C1 segment of cervical spinal cord (tissue), 14 donors: ENCODE results near the gene B9D1.
"Not testable (repeated sequence)": the region's sequence is repeated elsewhere in the genome, so short reads cannot be mapped to it uniquely, and the experiment has no call there.

ENCODE experiments used
- DNase-seq, 14 donors: peaks; one replicate each; lab custom pipeline; 2025; lab: John Stamatoyannopoulos, UW

Gene B9D1

DNA sequence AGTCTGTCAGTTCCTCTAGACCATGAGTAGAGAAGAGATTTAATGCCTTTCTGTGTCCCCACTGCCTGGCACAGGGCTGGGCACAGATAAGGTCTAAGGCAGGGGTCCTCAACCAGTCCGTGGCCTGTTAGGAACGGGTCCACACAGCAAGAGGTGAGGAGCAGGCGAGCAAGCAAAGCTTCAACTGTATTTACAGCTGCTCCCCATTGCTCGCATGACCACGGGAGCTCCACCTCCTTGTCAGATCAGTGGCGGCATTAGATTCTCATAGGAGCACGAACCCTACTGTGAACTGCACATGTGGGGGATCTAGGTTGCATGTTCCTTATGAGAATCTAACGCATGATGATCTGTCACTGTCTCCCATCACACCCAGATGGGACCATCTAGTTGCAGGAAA lies 1.8 kb downstream of the B9D1 start:
- no peak for DNase-seq

GRCh38 chr17:19359856-19360255 lies 2.7 kb downstream of the B9D1 start:
- no peak for DNase-seq

GRCh38 chr17:19359151-19359550 lies 3.4 kb downstream of the B9D1 start:
- no peak for DNase-seq

- DNase-seq: no peak
Observed at GRCh38 chr17:19357761-19358160, 4.8 kb downstream of the B9D1 start.

DNA sequence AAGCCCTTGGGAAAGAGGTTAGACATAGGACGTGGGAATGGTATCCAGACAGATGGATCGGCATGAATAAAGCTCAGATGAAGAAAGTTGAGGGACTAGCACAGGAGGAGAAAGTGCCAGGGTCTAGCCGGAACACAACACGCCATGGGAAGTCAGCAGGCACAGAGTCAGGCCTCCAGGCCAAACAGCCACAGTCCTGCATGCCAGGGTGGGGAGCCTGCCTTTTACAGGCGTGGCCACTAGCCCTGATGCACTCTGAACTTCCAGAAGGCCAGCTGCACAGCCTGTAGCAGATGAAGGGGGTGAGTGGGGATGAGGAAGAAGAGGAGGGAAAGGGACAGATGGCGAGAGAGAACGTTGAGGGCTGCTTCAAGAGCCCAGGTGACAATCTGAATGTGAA lies 5.2 kb downstream of the B9D1 start:
- no peak for DNase-seq

DNA sequence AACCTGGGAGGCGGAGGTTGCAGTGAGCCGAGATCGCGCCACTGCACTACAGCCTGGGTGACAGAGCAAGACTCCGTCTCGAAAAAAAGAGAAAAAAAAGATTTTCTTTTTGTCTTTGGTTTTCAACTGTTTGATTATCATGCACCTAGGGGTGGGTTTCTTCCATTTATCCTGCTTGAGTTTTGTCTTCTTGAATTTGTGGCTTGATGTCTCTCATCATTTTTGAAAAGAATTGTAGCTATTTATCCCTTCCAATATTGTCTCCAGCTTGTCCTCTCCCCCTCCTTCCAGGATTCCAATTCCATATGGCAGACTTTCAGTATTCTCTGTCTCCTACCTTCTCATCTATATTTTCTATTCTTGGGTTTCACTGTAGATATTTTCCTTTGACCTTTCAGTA lies 7.8 kb downstream of the B9D1 start:
- DNase-seq: no peak

- DNase-seq: not testable (repeated sequence)
Observed at GRCh38 chr17:19353401-19353800, 9.1 kb downstream of the B9D1 start.

GRCh38 chr17:19348806-19349205 lies 13.7 kb downstream of the B9D1 start:
- no peak for DNase-seq

DNA sequence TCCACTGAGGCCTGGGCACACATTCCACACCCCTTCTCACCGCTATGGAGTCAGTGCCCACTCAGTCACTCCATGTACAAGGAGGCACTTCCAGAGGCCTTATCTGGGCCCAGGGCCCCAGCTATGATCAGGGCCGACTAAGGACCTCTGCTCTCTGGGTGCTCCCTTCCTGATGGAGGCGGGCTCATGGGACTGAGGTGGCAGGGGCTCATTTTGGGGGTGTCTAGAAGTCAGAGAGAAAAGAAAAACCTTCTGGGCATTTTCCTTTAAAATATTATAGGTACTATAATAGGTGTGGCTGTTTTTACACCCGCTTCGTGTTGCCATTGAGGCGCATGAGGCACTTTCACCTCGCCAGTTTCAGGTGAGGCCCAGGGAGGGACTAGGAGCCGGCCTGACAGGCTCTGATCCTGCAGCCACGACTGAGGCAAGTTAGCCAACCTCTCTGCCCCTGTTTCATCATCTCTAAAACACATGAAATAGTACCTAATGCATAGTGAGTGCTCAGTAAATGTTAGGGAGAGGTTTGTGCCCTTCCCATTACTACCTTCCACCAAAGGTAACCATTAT lies 14.4 kb downstream of the B9D1 start:
- DNase-seq: no peak

GRCh38 chr17:19347323-19348080 lies 15.0 kb downstream of the B9D1 start:
- DNase-seq: no peak

DNA sequence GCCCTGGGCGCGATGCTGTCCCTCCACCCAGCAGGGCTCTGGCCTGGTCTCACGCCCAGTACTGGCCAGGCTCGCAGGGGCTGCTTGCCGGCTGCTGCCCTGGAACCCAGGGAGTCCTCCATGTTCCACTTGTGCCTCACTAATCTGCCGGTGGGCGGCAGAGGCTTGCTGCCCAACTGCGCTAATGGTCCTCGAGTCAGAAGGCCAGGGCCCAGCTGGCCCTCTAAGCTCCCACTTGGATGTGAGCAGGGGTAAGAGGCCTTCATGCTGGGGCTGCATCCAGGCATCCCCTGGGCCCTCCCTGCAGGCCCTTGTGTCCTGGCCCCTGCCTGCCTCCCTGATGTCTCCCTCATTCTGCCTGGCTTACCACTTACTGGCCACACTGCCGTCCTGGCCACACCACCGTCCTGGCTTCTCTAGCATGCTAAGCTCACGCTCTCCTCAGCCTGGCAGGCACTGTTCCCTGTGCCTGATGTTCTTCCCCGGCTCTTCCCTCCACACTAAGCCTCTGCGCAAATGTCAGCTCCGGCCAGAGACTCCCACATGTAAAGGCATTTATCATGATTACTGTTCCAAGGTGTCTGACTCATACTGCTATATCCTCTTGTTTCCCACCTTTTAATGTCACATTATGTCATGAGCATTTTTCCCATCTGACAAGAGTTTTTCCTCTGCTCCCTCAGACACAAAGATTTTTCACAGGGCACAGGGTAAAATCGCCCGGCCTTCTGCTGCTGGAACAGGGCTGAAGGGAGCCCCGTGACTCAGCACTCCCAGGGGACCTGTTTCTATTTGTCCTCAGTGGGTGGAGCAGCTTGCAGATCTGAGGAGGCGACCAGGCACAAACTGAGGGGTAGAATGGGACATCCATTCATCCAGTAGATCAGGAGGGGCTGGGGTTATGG lies 15.9 kb downstream of the B9D1 start:
- DNase-seq: peak in 2 of 14 donors; percentile 27 to 75

DNA sequence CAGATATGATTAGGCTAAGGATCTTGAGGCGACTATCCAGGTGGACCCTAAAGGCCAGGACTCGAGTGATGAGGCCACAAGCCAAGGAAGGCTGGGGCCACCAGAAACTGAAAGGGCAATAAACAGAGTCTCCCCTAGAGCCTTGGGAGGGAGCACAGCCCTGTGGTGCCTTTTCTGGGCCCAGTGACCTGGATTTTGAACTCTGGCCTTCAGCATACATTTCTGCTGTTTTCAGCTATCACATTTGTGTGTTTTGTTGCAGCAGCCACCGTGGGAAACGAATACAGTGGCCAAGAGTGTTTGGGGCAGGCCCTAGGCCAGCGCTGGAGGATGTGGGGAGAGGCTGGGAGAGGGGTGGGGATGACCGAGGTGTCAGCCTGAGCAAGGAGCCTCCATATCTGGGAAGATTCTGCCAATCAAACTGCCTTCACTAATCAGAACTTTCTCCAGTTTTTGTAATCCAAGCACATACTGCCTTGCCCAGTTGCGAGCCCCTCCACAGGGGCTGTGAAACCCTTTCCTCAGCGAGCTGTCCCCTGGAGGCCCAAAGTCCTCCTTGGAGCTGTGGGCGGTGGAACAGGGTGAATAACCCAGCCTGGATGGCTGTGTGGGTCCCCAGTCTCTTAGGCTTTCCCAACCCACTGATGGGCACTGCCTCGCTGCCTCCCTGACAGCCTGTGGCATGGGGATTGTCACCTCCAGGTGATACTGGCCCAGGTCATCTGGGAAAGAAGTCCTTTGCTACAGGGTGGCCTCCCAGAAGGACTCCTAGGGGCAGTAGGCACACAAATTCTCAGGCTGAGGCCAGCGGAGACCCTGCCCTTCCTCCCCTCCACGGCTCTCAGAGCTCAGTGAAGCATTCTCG lies 16.8 kb downstream of the B9D1 start:
- DNase-seq: no peak

- DNase-seq: no peak
Observed at GRCh38 chr17:19345067-19345460, 17.5 kb downstream of the B9D1 start.

GRCh38 chr17:19344311-19345066 lies 18.0 kb downstream of the B9D1 start:
- no peak for DNase-seq

DNA sequence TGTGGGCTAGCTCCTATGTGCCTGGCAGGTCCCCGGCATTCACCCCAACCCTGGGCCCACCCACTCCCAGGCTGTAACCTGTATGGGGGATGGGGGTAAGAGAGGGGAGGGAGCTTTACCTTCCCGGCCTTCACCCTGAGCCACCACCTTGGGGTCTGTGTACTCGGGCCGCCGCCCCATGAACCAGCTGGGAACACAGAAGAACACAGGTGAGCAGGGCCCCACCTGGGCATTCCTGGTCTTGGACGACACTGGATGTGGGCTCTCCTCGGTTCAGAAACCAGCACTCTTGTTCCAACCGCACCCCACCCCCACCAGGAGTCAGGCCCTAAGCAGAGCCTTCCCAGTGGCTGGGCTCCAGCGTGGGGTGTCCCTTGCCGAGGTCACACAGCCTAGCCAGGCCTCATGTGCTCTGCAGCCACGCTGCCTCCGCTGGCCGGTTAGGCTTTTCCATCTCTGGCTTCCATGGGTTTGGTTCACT lies 18.8 kb downstream of the B9D1 start:
- no peak for DNase-seq

- no peak for DNase-seq
Observed at GRCh38 chr17:19343256-19343630, 19.3 kb downstream of the B9D1 start.

GRCh38 chr17:19342611-19343255 lies 19.8 kb downstream of the B9D1 start:
- DNase-seq: peak in 1 of 14 donors; percentile 31

DNA sequence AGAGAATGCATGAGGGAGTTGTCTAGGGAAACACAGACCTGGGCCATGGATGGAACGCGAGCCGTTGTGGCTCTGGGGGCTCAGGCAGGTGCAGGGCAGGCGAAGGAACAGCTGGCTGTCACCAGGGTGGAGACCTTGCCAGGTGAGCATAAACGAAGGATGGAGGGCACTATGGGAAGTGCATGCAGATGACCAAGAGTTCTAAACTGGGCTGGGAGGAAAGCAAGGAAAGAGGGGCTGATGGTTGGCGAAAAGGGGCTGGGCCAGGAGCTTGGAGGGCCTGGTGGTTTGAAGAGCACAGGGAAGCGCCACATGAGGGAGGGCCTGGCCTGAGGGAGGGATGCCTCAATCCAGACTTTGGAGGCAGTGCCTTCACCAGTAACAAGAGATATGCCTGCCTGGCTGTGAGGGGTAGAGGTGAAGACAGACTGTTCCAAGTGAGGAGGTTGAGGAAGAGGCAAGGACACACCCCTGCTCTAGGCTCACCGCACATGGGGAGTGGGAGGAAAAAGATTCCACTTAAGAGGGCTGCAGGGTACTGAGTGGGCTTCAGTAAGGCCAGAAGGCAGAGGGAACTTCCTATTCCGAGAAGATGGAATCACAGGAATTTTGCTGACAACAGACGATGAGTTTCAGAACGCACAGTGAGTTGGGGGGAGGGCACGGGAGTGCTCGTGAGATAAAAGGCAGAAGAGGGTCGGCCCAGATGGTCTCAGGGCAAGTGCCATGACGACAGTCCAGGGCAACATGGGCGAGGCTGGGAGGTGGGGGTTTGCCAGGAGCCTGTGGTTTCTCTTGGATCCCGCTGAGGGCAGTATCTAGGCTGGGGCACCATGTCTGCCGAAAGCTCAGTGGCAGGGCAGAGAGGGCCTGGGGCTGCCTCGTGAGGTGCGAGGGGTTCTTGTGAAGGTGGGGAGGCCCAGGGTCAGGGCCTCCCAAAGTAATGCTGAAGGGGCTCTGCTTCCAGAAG lies 20.6 kb downstream of the B9D1 start:
- no peak for DNase-seq

GRCh38 chr17:19341211-19341631 lies 21.3 kb downstream of the B9D1 start:
- no peak for DNase-seq
